GM12875 (cell line): ENCODE measurements around the gene ATP6V1G2.
A peak's percentile ranks its signal among the peaks of the same experiment; 100 is the strongest.
"Not testable (repeated sequence)": the region's sequence is repeated elsewhere in the genome, so short reads cannot be mapped to it uniquely, and the experiment has no call there.

Experiments used
- H3K4me3 ChIP-seq: one replicate; pipeline ENCODE4 v1.5.1; 2011; ENCODE audit warnings: low read depth, low read length, control low read depth
- CTCF ChIP-seq: IDR thresholded peaks from 2 replicates; pipeline ENCODE4 v1.5.1; 2011; ENCODE audit warnings: low read depth, mild to moderate bottlenecking, control low read depth, inconsistent platforms, low read length, moderate library complexity, borderline replicate concordance; ENCODE audit not compliant: insufficient read depth

ATP6V1G2 gene

GRCh38 chr6:31546339-31546957 lies at the start of gene ATP6V1G2:
Gene ATP6V1G2 (minus strand): TSS chr6:31546608. CDS start chr6:31546559, 49 bp downstream.
- peak; percentile 95 for TF ChIP-seq CTCF

GRCh38 chr6:31592396-31592771 lies 46.0 kb upstream of the ATP6V1G2 start:
- peak overlapping the region; percentile 36 for H3K4me3 ChIP-seq
- no peak for TF ChIP-seq CTCF

More at GRCh38 chr6:31546339-31546957, at the start of gene ATP6V1G2:
- H3K4me3 ChIP-seq: peak within 1 kb of the TSS; percentile 49

GRCh38 chr6:31590691-31591090 lies 44.3 kb upstream of the ATP6V1G2 start:
- H3K4me3 ChIP-seq: not testable (repeated sequence)

GRCh38 chr6:31588871-31589650 lies 42.7 kb upstream of the ATP6V1G2 start:
- H3K4me3 ChIP-seq: no peak overlapping the region

GRCh38 chr6:31587791-31588777 lies 41.7 kb upstream of the ATP6V1G2 start:
- no peak for TF ChIP-seq CTCF

More at GRCh38 chr6:31588871-31589650, 42.7 kb upstream of the ATP6V1G2 start:
- TF ChIP-seq CTCF: no peak

GRCh38 chr6:31586599-31587281 lies 40.3 kb upstream of the ATP6V1G2 start:
- no peak for TF ChIP-seq CTCF
- H3K4me3 ChIP-seq: peak overlapping the region; percentile 38

More at GRCh38 chr6:31587791-31588777, 41.7 kb upstream of the ATP6V1G2 start:
- H3K4me3 ChIP-seq: peak overlapping the region; percentile 38
